Measurements from ENCODE around the gene CA5B. TPM values are rescaled to one million over a fixed set of nuclear protein-coding genes. Genes with fewer than 3 reads are reported as not detected.
"Not testable (repeated sequence)": the region's sequence is repeated elsewhere in the genome, so short reads cannot be mapped to it uniquely, and the experiment has no call there.

CA5B gene
- total and polyA plus RNA-seq, 2 donors (not counting 3 experiments of a cell fraction or from before 2014, with no cell fraction given): 2.3 to 5.6 TPM

GRCh38 chrX:15829217-15829616 is 91.1 kb downstream of the CA5B start:
- no peaks in the 10 kb centered on the region for H3K27me3 ChIP-seq (ENCODE audit: control insufficient read depth in 2 of 2, insufficient read depth in 2 of 2, low read length in 2 of 2)
- no peaks in the 10 kb centered on the region for H3K9me3 ChIP-seq (replicated peaks; ENCODE audit: control insufficient read depth, insufficient read depth, low read length)
- no peak overlapping the region for H3K4me3 ChIP-seq (replicated peaks in 1 of 3; ENCODE audit: insufficient read depth in 1 of 3, low read depth in 1 of 3, low read length in 3 of 3)
- no peak overlapping the region for H3K9ac ChIP-seq (replicated peaks; ENCODE audit: extremely low read depth, insufficient read depth, low read length)
- FAIRE-seq (no peak), DNase-seq (ENCODE audit: low read depth, low spot score) (no peak)
- BruUV-seq (replicated peaks): no TSS peak
- no peaks in the 10 kb centered on the region for H4K20me1 ChIP-seq (replicated peaks; ENCODE audit: control insufficient read depth, extremely low read depth, insufficient read depth, low read length)
- H3K9me1 ChIP-seq (replicated peaks; ENCODE audit: control insufficient read depth, extremely low read depth, insufficient read depth, low read length): no peaks in the 10 kb centered on the region
- ChIA-PET POLR2A (no interaction called here), CTCF (no interaction called here)
- H3K79me2 ChIP-seq (ENCODE audit: control insufficient read depth, insufficient read depth, low read length): no peaks in the 10 kb centered on the region
- dilution Hi-C loops (cut with MboI; ENCODE audit: extremely low pct_ligation_motif_present, low sequenced_read_pairs) (no loop called here), intact Hi-C loops (cut with micrococcal nuclease) (no loop called here)
- TF ChIP-seq GATA2 (IDR thresholded peaks at IDR 0.05; ENCODE audit: insufficient read depth, insufficient read length, low read depth, low read length): no peak
- no peak for TF ChIP-seq MYC (IDR thresholded peaks at IDR 0.05; ENCODE audit: low read depth, low read length)
- no peak for TF ChIP-seq CTCF (IDR thresholded peaks at IDR 0.05; ENCODE audit: extremely low read depth in 1 of 2, insufficient read depth in 1 of 2, low read depth in 1 of 2, low read length in 2 of 2)
- no peak for TF ChIP-seq MAX (IDR thresholded peaks at IDR 0.05; ENCODE audit: insufficient read depth, insufficient read length)
- no peak for TF ChIP-seq POLR2AphosphoS5 (IDR thresholded peaks at IDR 0.05; ENCODE audit: insufficient read depth, low read depth, low read length)
- no peak for TF ChIP-seq POLR2A (IDR thresholded peaks at IDR 0.05; ENCODE audit: low read depth, low read length)
- no peak for TF ChIP-seq EZH2 (IDR thresholded peaks at IDR 0.05; ENCODE audit: borderline replicate concordance, low read depth, low read length, severe bottlenecking)
- TF ChIP-seq FOS (IDR thresholded peaks at IDR 0.05; ENCODE audit: borderline replicate concordance, insufficient read depth, low read length): no peak
- no peak for TF ChIP-seq JUN (IDR thresholded peaks at IDR 0.05; ENCODE audit: borderline replicate concordance, insufficient read depth, insufficient read length, low read depth)
- no peaks in the 10 kb centered on the region for H3K4me1 ChIP-seq (ENCODE audit: control insufficient read depth, extremely low read depth, insufficient read depth, low read length)
- H2AFZ ChIP-seq (ENCODE audit: low read depth, low read length): no peak overlapping the region
- H3K4me2 ChIP-seq (ENCODE audit: insufficient read depth, low read length): no peak overlapping the region
- peaks cover 0 to 3% of the 10 kb centered on the region in 2 experiments for H3K36me3 ChIP-seq (ENCODE audit: control insufficient read depth in 2 of 2, extremely low read depth in 1 of 2, insufficient read depth in 2 of 2, low read length in 2 of 2)
- no peak overlapping the region for H3K27ac ChIP-seq (ENCODE audit: insufficient read depth, low read depth, low read length)

- dilution Hi-C loops (cut with MboI; ENCODE audit: extremely low pct_ligation_motif_present, low sequenced_read_pairs); CTCF ChIA-PET; H3K79me2 ChIP-seq (ENCODE audit: control insufficient read depth, insufficient read depth, low read length): not testable (repeated sequence)
These were observed 93.3 kb downstream of the CA5B start for GRCh38 chrX:15831347-15831746.

More at GRCh38 chrX:15831347-15831746, 93.3 kb downstream of the CA5B start:
- H3K9me3 ChIP-seq (replicated peaks; ENCODE audit: control insufficient read depth, insufficient read depth, low read length); POLR2A ChIA-PET; H3K4me1 ChIP-seq (ENCODE audit: control insufficient read depth, extremely low read depth, insufficient read depth, low read length); H2AFZ ChIP-seq (ENCODE audit: low read depth, low read length); H3K27me3 ChIP-seq (ENCODE audit: control insufficient read depth in 2 of 2, insufficient read depth in 2 of 2, low read length in 2 of 2); intact Hi-C loops (cut with micrococcal nuclease); H3K36me3 ChIP-seq (ENCODE audit: control insufficient read depth in 2 of 2, extremely low read depth in 1 of 2, insufficient read depth in 2 of 2, low read length in 2 of 2); H3K9ac ChIP-seq (replicated peaks; ENCODE audit: extremely low read depth, insufficient read depth, low read length); H3K27ac ChIP-seq (ENCODE audit: insufficient read depth, low read depth, low read length); H3K9me1 ChIP-seq (replicated peaks; ENCODE audit: control insufficient read depth, extremely low read depth, insufficient read depth, low read length); DNase-seq (ENCODE audit: low read depth, low spot score); H4K20me1 ChIP-seq (replicated peaks; ENCODE audit: control insufficient read depth, extremely low read depth, insufficient read depth, low read length); H3K4me2 ChIP-seq (ENCODE audit: insufficient read depth, low read length); BruUV-seq (replicated peaks); H3K4me3 ChIP-seq (replicated peaks in 1 of 3; ENCODE audit: insufficient read depth in 1 of 3, low read depth in 1 of 3, low read length in 3 of 3): not testable (repeated sequence)
- FAIRE-seq: peak; percentile 56

All from endothelial cell of umbilical vein (primary cell).